ENCODE results near the gene TAOK1.

Gene TAOK1

DNA sequence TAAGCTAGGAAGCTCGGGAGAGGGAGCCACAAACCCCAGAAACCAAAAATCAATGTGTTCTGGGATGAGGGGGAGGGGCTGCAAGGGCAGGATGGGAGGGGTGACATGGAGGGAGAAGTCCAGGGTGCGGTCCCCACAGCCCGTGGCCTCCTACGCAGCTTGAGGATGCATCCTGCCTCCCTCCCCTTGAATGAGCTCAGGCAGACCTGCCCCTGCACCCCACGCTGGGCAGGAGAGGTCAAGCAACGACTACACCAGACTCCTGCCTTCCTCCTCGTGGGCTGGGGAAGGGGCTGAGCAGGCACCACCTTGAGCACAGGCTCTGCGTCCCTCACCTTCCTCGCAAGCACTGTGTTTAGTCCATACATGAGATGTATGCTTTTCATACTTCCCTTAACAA lies 206.6 kb downstream of the TAOK1 start:
- Histone ChIP-seq H2AFZ (ENCODE audit: low read length, unreplicated experiment) (no peak overlapping the region), H3K4me1 (ENCODE audit: control insufficient read depth, insufficient read depth, low read length, unreplicated experiment) (peaks cover 18% of the 10 kb centered on the region), H3K27me3 (ENCODE audit: insufficient read depth, low read length) (no peaks in the 10 kb centered on the region), H3K4me3 (ENCODE audit: low read depth, low read length) (no peak overlapping the region), H3K36me3 (ENCODE audit: insufficient read depth, low read length) (no peaks in the 10 kb centered on the region), H3K79me2 (ENCODE audit: control insufficient read depth, insufficient read depth, low read length, unreplicated experiment) (no peaks in the 10 kb centered on the region), H3K27ac (ENCODE audit: low read depth, low read length) (no peak overlapping the region)

GRCh38 chr17:29597361-29598172 lies 207.4 kb downstream of the TAOK1 start:
- H3K4me3 ChIP-seq (ENCODE audit: low read depth, low read length) = no peak overlapping the region
- no peak overlapping the region for H2AFZ ChIP-seq (ENCODE audit: low read length, unreplicated experiment)
- H3K27ac ChIP-seq (ENCODE audit: low read depth, low read length) = no peak overlapping the region
- H3K79me2 ChIP-seq (ENCODE audit: control insufficient read depth, insufficient read depth, low read length, unreplicated experiment) = no peaks in the 10 kb centered on the region
- no peaks in the 10 kb centered on the region for H3K36me3 ChIP-seq (ENCODE audit: insufficient read depth, low read length)
- H3K27me3 ChIP-seq (ENCODE audit: insufficient read depth, low read length) = no peaks in the 10 kb centered on the region
- peaks cover 11% of the 10 kb centered on the region for H3K4me1 ChIP-seq (ENCODE audit: control insufficient read depth, insufficient read depth, low read length, unreplicated experiment)
